Nephron progenitor cell (in vitro differentiated cells): ENCODE measurements around the gene TM7SF2.

ENCODE experiments used
- DNase-seq: peaks from one replicate; pipeline ENCODE4 v3.0.0; 2021
- H3K27ac Mint-ChIP-seq: 2 replicates; pipeline ENCODE4 v1.8.0; 2021; ENCODE audit warnings: mild to moderate bottlenecking, moderate library complexity, mixed read lengths
- H3K27me3 Mint-ChIP-seq: 2 replicates; pipeline ENCODE4 v1.8.0; 2021; ENCODE audit warnings: mild to moderate bottlenecking, low read depth, mixed read lengths; ENCODE audit not compliant: poor library complexity
- H3K36me3 Mint-ChIP-seq: 2 replicates; pipeline ENCODE4 v1.8.0; 2021; ENCODE audit warnings: low read depth, mixed read lengths
- H3K4me1 Mint-ChIP-seq: 2 replicates; pipeline ENCODE4 v1.8.0; 2021; ENCODE audit warnings: mixed read lengths
- H3K4me3 Mint-ChIP-seq: 2 replicates; pipeline ENCODE4 v1.8.0; 2021; ENCODE audit warnings: mild to moderate bottlenecking, moderate library complexity, mixed read lengths
- H3K9me3 Mint-ChIP-seq: 2 replicates; pipeline ENCODE4 v1.8.0; 2021; ENCODE audit warnings: mild to moderate bottlenecking, moderate library complexity, mixed read lengths
- CTCF ChIP-seq: fragments of 200-600 bp; sonication (generic); IDR thresholded peaks from 2 replicates; pipeline ENCODE4 v1.5.0; 2021; ENCODE audit warnings: antibody characterized with exemption

The TM7SF2 gene

DNA sequence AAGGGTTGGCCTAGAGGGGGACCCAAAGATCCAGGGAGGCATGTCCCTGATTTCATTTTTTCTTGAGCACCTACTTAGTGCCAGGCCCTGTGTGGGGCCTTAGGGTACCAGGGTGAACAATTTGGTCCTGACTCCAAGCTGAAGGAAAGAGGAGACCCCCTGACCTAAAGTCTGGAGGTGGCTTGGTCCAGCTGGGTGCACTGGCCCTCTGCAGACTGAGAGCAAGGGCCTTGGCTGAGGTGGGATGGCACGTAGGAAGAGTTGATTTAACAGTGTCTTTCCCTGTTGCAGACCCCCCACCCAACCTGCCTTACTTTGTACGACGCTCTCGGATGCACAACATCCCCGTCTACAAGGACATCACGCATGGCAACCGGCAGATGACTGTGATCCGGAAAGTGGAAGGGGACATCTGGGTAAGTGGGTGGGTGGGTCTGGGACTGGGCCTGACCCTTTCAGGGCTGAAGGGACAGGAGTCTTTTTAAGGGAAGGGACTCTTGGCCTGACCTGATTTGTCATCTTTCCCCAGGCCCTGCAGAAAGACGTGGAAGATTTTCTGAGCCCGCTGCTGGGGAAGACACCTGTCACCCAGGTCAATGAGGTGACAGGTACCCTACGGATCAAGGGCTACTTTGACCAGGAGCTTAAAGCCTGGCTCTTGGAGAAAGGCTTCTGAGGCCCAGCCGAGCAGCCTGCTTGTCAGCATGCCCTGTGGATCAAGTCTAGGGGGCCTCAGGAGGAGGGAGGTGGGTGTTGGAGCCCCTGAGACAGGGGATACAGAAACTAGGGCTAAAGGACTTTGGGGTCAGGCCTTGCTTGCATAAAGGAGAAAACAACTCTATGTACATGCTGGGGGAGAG lies 13.8 kb downstream of the TM7SF2 start:
- no peak for DNase-seq
- Mint-ChIP-seq H3K36me3 (peaks cover 25% of the 10 kb centered on the region), H3K4me1 (peaks cover 32% of the 10 kb centered on the region), H3K27ac (no peak overlapping the region), H3K27me3 (no peaks in the 10 kb centered on the region), H3K4me3 (no peak overlapping the region), H3K9me3 (no peaks in the 10 kb centered on the region)
- no peak for TF ChIP-seq CTCF

- Mint-ChIP-seq H3K4me3 (no peak overlapping the region), H3K27ac (peak overlapping the region; percentile 74), H3K27me3 (no peaks in the 10 kb centered on the region), H3K9me3 (no peaks in the 10 kb centered on the region), H3K4me1 (peaks cover 20% of the 10 kb centered on the region), H3K36me3 (peaks cover 22% of the 10 kb centered on the region)
- no peak for DNase-seq
- no peak for TF ChIP-seq CTCF
Measured at GRCh38 chr11:65126624-65127274, 15.1 kb downstream of the TM7SF2 start.

- DNase-seq, result no peak
- peaks cover 13% of the 10 kb centered on the region for H3K4me1 Mint-ChIP-seq
- no peak overlapping the region for H3K4me3 Mint-ChIP-seq
Measured at GRCh38 chr11:65127473-65128181, 16.0 kb downstream of the TM7SF2 start.

DNA sequence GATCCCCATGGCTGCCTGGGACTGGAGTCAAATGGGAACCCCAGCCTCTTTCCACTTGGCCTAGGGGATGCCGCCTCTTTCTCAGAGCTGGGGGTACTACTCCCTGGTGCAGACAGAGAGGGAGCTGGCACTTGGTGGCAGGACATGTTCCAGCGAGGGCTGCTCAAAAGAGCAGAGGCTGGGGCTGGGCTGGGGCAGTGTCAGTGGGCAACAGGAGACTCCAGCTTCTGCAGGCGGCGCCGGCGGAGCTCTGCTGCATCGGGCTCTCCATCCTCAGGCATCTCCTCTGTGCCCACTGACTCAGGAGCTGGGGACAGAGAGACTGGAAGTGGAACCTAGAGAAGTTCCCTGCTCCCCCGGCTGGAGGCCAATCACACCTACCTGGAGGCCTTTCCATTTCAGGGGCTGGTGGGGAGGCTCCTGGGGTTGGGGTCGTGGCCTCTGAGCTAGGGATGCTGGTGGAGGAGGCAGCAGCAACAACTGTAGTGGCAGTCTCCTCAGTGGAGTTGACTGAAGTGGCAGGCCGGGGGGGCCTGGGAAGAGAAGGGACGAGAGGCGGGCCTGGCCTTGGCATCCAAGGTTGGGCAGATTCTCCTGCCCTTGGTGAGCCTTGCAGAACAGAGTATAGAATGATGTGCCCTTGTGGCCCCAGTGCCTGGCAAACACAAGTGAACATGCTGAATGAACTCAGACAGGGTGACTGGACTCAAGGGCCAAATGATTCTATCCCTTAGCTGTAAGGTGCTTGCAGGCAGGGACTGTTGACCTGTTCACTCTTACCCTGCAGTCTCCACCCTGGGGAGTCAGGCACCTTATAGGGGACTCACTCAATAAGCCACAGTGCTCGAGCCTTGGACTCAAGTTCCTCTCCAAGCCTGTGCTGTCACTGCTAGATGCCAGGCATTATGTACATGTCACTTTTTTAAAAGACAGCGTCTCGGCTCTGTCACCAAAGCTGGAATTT lies 16.8 kb downstream of the TM7SF2 start:
- no peak for DNase-seq
- peaks cover 15% of the 10 kb centered on the region for H3K4me1 Mint-ChIP-seq
- H3K36me3 Mint-ChIP-seq, result peaks cover 22% of the 10 kb centered on the region
- H3K27me3 Mint-ChIP-seq, result no peaks in the 10 kb centered on the region
- TF ChIP-seq CTCF, result no peak
- H3K27ac Mint-ChIP-seq, result peak overlapping the region; percentile 81
- H3K4me3 Mint-ChIP-seq, result no peak overlapping the region
- no peaks in the 10 kb centered on the region for H3K9me3 Mint-ChIP-seq

More at GRCh38 chr11:65127473-65128181, 16.0 kb downstream of the TM7SF2 start:
- TF ChIP-seq CTCF, result no peak
- H3K36me3 Mint-ChIP-seq, result peaks cover 22% of the 10 kb centered on the region
- no peaks in the 10 kb centered on the region for H3K27me3 Mint-ChIP-seq
- peak overlapping the region; percentile 81 for H3K27ac Mint-ChIP-seq
- no peaks in the 10 kb centered on the region for H3K9me3 Mint-ChIP-seq

DNA sequence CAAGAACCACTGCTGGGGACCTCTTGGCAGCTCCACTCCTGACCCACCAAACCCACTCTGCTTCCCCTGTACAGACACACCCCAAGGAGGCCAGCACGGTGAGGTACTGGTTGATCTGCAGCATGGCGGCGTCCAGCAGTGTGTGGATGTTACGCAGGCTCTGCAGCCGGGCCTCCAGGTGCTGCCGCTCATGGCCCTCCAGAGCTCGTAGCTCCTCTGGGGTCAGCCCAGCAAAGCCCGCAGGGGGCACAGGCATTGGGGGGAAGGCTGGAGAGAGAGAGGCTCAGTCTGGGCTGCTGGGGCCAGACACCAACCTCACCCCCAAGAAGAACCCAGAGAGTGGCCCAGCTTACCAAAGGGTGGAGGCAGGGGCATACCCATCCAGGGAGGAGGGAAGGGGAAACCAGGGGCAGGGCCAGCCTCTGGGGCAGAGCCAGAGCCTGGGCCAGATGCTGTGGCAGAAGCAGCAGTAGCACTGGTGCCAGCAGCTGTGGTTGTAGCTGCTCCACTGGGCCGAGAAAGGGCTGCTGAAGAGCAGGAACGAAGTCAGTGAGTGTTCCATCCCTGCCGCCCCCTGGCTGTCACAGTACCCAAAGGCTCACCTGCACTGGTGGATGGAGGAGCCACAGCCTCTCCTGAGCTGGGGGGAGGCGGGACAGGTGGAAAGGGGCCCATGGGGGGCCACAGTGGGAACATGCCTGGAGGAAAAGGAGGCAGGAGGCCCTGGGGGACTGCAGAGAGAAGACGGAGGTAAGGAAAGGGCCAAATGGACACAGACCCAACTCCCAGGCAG lies 18.2 kb downstream of the TM7SF2 start:
- Mint-ChIP-seq H3K36me3 (peaks cover 17% of the 10 kb centered on the region), H3K4me1 (peaks cover 13% of the 10 kb centered on the region), H3K27ac (no peak overlapping the region), H3K27me3 (no peaks in the 10 kb centered on the region), H3K9me3 (no peaks in the 10 kb centered on the region), H3K4me3 (no peak overlapping the region)
- DNase-seq, result no peak
- no peak for TF ChIP-seq CTCF
